UCSD-AML1 (cell line): ENCODE measurements around the gene PACS2.

ENCODE experiments used
- DNase-seq: peaks from one replicate; lab custom pipeline; 2025; ENCODE audit not compliant: unreplicated experiment; lab: John Stamatoyannopoulos, UW

The PACS2 gene

GRCh38 chr14:105366386-105367074, 52.0 kb downstream of the PACS2 start:
- no peak for DNase-seq

- no peak for DNase-seq
Measured at GRCh38 chr14:105367116-105368031, 52.8 kb downstream of the PACS2 start.

- no peak for DNase-seq
Measured at GRCh38 chr14:105368032-105368417, 53.5 kb downstream of the PACS2 start.

- DNase-seq, result no peak
Measured at GRCh38 chr14:105368426-105368825, 53.9 kb downstream of the PACS2 start.

GRCh38 chr14:105368910-105369652, 54.5 kb downstream of the PACS2 start:
- DNase-seq, result no peak

GRCh38 chr14:105369653-105370040, 55.1 kb downstream of the PACS2 start:
- no peak for DNase-seq

- DNase-seq, result no peak
Measured at GRCh38 chr14:105374389-105374788, 59.8 kb downstream of the PACS2 start.

- peak; percentile 76 for DNase-seq
Measured at GRCh38 chr14:105375635-105376057, 61.1 kb downstream of the PACS2 start.

GRCh38 chr14:105376521-105377440, 62.2 kb downstream of the PACS2 start:
- DNase-seq, result no peak

- no peak for DNase-seq
Measured at GRCh38 chr14:105377555-105378182, 63.1 kb downstream of the PACS2 start.

- DNase-seq, result no peak
Measured at GRCh38 chr14:105378199-105378598, 63.7 kb downstream of the PACS2 start.

- DNase-seq, result no peak
Measured at GRCh38 chr14:105378873-105379685, 64.5 kb downstream of the PACS2 start.

GRCh38 chr14:105379946-105380345, 65.4 kb downstream of the PACS2 start:
- DNase-seq, result no peak

GRCh38 chr14:105380756-105381155, 66.2 kb downstream of the PACS2 start:
- no peak for DNase-seq

GRCh38 chr14:105381446-105382342, 67.1 kb downstream of the PACS2 start:
- DNase-seq, result no peak

- no peak for DNase-seq
Measured at GRCh38 chr14:105382343-105383082, 68.0 kb downstream of the PACS2 start.

GRCh38 chr14:105383083-105383730, 68.7 kb downstream of the PACS2 start:
- DNase-seq, result no peak
